NCI-H1105 treated with DMSO at 0.1 percent for 48 hours (cell line): ENCODE measurements around the gene TRRAP.
"Not testable (repeated sequence)": the region's sequence is repeated elsewhere in the genome, so short reads cannot be mapped to it uniquely, and the experiment has no call there.

Experiments used
- DNase-seq: peaks from one replicate; lab custom pipeline; 2025; lab: John Stamatoyannopoulos, UW

TRRAP gene

GRCh38 chr7:99030457-99030856, 152.1 kb downstream of the TRRAP start:
- DNase-seq = no peak

DNA sequence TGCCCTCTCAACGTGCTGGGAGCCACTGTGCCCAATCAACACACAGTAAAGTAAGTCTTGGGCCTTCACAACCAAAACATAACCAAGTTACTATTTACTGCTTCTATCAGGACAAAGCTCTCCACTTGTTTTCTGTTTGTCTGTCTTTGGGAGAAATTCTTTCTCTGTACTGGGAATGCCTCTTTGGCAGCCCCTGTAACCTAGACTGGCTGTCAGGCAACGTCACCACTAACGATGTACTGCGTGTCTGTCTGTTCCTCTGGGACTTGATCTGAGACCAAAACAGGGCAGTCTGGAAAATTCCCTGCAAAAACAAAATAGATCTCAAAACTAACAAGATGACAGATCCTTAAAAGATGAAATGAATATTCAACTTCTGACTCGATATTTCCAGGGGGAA, 152.6 kb downstream of the TRRAP start:
- no peak for DNase-seq

DNA sequence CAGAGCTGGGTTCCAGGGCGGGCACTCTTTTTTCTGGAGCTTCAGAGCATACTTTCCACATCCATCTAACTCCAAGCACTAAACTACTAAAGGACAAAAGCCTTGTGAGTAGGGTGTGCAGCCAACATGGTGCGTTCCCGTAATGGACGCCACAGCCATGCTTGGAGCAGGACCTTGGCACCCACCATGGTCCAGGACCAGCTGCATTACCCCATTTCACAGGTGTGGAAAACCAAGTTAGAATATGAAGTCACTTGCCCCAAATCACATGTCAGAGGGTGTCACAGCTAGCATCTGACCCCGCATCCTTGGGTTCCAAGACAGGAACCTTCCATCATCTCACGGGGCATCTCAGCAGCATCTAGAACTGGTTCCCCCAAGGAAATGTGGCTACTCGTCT, 153.2 kb downstream of the TRRAP start:
- no peak for DNase-seq

GRCh38 chr7:99032928-99033327, 154.6 kb downstream of the TRRAP start:
- no peak for DNase-seq

GRCh38 chr7:99033765-99034164, 155.4 kb downstream of the TRRAP start:
- no peak for DNase-seq

GRCh38 chr7:99034932-99035722, 156.8 kb downstream of the TRRAP start:
- DNase-seq = no peak

GRCh38 chr7:99035723-99036545, 157.6 kb downstream of the TRRAP start:
- no peak for DNase-seq

GRCh38 chr7:99036546-99037111, 158.3 kb downstream of the TRRAP start:
- no peak for DNase-seq

GRCh38 chr7:99037327-99037940, 159.1 kb downstream of the TRRAP start:
- DNase-seq = no peak

DNA sequence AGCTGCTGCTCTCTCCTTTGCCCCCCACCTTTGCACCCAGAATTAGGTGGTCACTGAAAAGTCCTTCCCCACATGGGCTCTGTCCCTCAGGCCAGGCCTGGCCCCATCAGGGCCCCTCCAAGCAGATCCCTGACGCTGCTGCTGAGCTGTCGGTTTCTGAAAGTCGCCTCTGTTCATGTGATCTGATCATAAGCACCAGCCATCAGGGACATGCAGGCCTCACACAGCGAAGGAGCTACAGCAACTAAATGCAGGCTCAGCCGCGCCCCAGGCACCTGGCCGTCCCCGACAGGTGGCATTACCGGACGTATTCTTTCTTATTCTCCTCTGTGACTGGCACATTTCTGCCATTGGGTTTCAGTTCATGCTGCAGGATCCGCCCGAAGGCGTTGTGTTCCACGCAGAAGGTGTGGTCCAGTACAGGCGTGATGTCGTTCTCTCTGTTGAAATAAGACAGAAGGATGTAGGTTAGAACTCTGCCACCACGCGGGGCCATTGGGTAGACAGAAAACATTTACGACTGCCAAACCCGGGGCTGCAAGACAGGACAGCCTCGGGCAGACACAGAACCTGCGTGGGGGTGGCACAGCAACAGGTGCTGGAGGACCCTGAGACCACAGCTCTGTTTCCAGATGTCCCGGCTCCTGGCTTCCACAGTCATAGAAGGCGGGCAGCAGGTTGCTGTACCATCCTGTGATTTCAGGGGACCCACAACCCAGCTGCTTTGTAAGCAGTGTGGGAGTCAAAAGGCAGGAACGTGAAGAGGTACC, 159.9 kb downstream of the TRRAP start:
- no peak for DNase-seq

- no peak for DNase-seq
Observed at GRCh38 chr7:99039384-99039891, 161.1 kb downstream of the TRRAP start.

- DNase-seq = peak; percentile 58
Observed at GRCh38 chr7:99040104-99040958, 162.0 kb downstream of the TRRAP start.

DNA sequence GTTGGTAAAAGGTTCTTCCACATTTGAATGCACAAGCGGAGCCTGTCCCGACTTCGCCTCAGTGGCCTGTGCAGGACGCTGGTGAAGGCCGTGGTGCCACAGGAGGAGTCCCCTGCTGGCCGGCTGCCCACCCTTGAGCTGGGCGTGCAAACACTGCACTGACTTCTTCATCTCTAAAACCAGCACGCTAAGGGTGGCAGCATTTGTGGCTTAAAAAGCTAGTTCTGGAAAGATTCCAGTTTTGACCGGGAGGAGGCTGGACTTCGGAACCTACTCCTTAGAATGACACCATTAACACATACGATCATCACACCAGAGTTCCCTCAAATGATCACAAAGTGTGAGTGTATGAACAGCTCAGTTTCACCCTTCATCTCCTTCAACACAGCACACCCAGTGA, 163.2 kb downstream of the TRRAP start:
- DNase-seq = no peak

DNA sequence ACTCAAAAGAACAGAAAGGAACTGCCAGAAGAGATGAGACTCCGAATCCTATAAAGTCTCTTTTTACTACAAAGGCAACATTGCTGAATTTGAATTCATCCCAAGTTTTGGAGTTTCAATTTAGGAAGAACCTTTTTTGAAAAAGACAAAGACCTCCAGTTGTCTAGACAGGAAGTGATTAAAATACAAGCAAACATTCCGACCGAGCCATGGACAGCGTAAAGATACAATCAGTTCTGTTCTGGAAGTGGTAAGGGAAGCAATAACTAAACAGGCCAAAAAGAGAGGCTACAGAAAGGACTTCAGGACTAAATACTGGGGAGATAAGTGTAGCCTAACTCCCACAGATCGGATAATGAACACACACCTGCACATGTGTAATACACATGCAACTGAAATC, 164.6 kb downstream of the TRRAP start:
- no peak for DNase-seq

- not testable (repeated sequence) for DNase-seq
Observed at GRCh38 chr7:99044858-99045257, 166.5 kb downstream of the TRRAP start.

- DNase-seq = not testable (repeated sequence)
Observed at GRCh38 chr7:99046262-99046661, 167.9 kb downstream of the TRRAP start.

GRCh38 chr7:99046722-99047121, 168.4 kb downstream of the TRRAP start:
- no peak for DNase-seq

- no peak for DNase-seq
Observed at GRCh38 chr7:99047526-99048077, 169.3 kb downstream of the TRRAP start.

DNA sequence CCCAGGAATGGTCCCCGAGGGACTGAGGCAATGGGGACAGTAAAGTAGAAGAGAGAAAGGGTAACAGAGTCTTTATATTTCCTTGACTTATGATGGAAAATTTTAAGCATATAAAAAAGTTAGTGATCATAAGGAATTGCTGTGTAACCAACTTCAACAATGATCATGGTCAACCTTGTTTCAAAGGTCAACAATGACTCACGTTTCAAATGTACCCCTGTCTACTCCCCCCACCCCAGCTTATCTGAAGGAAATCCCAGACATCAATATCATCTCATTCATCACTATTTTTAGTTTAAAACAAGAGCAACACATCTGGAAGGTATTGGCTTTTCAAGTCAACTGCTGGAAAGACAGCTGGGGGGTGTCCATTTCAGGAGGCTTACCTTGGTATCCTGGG, 172.6 kb downstream of the TRRAP start:
- no peak for DNase-seq

DNA sequence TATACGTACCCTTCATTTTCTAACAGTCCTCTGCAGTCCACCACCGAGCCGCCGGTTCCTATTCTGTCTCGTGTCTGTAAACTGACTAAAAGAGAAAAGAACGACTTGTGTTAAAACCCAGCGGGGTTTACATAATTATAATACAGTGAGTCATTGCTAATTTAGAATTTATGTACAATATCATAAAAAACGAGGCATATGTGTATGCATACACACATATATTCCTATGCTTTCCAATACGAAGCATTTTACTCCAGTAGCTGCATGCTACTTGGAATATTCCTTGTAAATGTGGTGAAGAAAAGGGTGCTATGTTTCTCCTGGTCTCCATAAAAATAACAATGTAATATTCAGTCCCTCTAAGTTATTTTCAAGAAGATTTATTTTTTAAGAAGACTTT, 176.4 kb downstream of the TRRAP start:
- no peak for DNase-seq
